Stimulated activated CD8-positive, alpha-beta memory T cell treated with anti-CD3 and anti-CD28 coated beads, Interleukin-12 subunit alpha, Interleukin-12 subunit beta, amount 100 ng/mL, for 1 hour (primary cell): ENCODE data around the gene ST8SIA2.

ENCODE experiments used
- DNase-seq: peaks from one replicate; pipeline ENCODE4 v3.0.0-alpha.2; 2020; ENCODE audit warnings: low read depth

Gene ST8SIA2

DNA sequence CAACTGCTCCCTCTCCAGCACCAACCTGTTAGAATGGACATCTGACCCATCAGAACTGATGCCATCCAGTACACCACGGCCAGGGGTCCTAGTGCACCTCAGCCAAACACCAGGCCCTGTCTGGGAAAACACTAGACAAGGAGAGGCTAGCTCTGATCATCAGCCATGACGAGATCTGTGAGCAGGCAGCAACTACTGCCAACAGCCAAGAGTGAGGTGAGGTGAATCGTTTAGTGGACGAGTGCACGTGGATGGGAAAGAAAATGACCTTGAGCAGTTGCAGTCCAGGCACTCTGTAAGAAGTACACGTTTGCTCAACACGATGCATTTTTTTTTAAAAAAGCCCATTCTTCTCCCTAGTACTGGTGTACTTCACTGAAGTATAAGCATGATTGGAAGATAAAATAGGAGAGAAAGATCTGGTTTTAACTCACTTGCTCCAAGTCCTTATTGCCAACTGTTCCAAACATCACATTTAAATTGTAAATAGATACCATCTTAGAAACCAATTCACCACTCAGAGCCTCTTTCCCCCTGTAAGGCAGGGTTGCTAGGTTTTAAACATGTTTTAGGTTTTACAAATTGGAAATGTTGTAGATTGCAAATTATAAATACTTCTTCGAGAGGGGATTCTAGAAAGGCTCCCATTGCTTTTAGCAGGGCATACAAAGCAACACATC lies 5.7 kb downstream of the ST8SIA2 start:
- DNase-seq, result no peak

DNA sequence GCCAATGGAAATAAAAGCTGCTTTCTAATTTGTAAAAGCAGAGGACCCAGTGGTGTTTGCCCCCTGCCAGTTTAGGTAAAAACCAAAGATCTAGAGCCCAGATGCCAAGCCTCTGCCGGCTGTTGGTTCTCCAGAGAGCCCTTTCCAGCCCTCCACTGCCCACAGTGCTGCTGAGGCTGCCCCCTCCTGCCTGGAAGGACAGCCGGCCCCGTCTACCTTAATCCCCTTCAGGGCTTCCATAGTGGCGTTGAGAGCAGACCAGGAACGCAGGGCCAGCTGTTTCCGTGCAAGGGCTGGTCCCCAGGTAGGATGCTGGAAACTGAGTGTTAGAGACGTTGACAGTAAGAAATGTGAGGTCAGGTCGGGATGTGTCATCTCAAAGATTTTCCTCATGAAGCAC lies 6.9 kb downstream of the ST8SIA2 start:
- no peak for DNase-seq

DNA sequence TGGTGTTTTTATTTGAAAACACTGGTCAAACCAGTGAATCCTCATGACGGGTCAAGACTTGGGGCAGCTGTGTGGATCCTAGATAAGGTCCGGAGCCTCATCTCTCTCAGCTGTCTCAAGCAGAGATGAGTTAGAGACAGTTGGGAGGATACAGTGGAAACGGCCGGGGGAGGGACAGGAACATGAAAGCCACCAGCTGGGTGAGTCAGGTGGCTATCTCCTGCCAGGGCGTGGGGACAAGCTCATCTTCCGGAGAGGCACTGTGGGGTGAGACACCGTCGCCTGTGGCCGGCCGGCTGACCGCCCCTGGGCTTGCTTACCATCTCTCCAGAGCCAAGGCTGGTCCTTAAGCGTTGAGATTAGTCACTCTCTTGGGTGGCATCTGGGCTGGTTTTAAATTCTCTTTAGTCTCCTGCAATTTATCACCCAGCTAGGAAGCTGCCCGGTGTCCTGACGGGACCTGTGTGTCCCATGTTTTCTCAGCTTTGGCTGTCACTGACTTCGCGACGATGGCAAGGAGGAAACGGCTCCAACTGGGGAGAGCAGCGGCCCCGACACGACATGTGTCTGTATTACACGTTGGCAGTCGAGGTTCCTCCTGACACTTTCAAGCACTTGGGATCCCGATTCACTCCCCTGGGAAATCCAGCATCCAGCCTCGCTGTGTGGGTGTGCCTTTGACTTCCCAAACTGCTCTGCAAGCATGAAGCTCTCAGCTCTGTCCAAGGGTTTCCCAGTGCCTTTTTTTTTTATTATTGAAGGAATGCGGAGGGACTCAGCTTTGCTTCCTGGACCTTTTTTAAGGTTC lies 7.5 kb downstream of the ST8SIA2 start:
- DNase-seq, result no peak

DNA sequence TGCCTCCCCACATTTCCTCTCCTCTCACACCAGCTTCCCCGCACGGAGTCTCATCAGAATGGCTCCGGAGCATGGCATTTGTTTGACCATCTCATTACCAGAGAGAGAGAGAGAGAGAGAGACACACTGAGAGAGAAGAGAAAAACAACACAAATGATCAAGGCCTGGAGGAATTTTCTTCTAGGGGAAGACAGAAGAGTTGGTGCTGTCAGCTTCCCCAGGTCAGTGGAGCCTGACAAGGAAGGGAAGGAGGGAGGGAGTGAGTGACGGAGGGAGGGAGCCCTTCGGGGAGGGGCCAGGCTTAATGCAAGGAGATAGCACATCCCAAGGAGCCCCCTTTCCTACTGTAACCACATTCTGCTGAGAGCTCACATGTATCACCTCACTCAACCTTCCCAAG lies 9.1 kb downstream of the ST8SIA2 start:
- no peak for DNase-seq

DNA sequence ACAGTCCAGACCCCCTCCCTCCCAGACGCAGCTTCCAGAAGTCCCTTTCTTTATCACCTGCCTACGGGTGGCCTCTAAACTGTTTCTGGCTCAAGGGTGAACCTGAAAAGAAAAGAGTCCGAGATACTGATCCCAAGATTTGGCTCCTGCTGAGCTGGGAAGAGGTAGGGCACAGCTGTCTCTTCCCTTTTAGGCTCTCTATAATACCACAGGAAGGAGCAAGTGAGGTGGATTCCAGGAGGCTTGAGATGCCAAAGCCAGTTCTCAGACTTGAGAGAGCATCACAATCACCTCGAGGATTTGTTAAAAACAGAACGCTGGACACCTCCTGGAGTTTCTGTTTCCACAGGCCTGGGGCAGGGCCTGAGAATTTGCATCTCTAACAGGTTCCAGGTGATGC lies 12.3 kb downstream of the ST8SIA2 start:
- no peak for DNase-seq

DNA sequence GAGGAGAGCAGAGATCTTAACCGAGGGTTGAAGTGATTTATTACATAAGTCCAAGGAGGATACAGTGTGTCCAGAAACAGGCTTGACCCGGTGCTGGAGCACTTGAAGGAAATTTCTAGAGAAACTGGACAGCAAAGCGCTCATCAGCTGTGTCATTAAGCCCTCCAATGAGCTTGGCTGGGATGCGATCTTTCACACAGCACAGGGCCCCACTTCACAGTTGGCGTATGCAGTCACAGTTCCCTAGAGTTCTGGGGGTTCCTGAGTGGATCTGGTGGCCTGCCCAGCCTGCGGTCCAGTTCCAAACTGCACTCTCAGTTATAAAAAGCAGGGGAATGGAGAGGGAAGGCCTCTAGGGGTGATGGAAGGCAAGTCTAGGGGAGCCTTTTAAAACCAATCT lies 13.6 kb downstream of the ST8SIA2 start:
- no peak for DNase-seq

DNA sequence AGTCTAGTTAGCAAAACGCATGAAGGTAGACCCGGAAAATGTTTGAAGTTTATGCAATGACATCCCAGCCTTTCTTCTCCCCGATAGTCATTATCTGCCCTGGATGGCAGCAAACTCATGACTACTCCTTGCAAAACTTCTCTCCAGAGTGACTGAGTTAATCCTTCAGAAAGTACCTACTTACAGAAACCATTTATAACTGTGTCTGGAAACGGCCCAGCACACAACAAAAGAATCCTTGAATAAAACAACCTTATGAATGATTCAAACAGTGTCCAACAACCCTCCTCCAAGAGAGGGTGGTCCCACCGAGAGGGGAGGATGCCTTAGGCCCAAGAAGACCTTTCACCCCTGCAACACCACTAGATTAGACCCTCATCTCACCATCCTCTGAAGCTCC lies 14.2 kb downstream of the ST8SIA2 start:
- DNase-seq, result no peak

DNA sequence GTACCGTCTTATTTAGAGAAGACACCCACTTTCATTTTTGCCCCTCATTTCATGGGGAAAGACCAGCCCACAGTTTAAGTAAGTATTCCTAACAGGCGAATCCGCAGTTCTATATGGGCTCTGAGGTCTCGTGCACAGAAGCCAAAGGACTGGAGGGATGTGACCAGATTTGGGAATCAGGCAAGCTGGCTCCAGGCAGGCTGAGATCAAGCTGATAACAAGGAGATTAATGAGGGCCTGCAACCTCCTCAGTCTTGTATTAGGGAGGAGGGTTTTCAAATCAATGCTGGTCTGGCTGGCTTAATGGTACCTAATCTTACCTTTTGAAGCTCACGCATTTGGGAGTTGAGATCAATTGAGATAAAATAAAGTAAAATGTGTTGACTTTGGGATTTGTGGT lies 15.3 kb downstream of the ST8SIA2 start:
- DNase-seq, result no peak

DNA sequence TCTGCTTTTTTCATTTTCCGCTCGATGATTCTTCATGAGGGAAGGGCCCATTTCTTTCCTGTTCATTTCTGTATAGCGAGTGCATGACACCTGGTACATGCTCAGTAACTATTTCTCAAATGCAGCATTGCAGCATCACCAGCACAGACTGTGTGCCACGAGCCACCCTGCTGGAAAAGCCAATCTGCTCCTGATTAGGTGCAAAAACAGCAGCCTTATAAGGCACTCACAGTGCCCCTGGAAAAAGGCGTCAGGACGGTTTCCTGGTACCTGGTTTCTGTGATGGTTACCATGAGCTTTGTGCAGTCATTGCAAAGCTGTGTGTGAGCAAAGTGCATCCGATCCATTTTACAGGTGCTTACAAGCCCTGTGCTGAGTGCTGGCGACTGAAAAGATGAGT lies 15.8 kb downstream of the ST8SIA2 start:
- DNase-seq, result no peak

DNA sequence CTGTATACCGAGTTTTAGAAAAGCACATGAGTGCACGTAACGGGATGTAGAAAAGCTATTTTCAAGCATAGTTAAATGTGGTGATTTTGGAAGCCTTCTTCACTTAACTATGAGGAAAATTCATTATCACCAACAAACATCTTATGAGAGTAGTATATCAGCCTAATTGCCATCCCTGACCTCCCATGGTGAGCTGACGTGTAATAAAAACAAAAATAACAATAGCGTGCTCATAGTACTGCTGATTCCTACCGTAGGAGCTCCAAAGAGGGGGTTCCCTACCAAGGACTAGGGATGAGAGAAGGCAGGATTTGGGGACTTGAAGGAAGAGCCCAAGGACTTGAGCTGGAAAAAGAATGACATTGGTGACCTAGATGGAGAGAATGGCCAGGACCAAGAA lies 16.9 kb downstream of the ST8SIA2 start:
- no peak for DNase-seq

DNA sequence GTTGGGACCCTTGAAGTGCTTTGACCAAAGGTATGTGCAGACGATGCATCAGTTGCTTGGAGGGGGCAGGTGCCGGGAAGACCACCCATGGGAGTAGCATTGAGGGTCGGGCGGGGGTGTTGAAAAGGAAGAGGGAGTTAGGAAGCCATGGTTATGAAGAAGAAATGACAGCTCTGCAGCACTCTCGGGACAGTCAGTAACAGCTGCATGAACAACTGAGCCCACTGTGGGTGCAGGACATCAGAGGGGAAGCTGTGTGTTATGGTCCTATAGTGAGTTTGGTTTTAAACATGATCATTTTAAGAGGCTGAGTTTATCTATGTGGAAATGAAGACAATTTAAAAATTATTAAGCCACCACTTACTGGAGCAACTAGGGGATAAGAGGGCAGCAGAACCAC lies 17.6 kb downstream of the ST8SIA2 start:
- no peak for DNase-seq

DNA sequence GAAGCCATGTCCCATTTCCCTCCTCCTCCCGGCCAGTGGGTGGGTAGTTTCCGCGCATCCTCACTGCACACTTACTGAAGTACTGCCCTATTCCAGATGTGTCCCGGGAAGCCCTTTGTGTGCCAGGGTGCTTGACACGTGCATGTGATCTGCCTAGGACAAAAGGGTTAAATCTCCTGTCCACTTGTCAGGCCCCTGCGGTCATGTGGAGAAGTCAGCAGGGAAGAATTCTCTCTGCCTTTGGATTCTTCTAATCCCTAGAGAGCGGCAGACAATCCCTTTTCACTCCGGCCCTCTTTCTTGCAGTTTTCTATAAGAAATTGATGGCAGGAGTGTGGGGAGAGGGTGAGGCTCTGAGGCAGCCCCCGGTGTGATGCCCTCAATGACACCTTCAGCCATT lies 19.8 kb downstream of the ST8SIA2 start:
- DNase-seq, result no peak

DNA sequence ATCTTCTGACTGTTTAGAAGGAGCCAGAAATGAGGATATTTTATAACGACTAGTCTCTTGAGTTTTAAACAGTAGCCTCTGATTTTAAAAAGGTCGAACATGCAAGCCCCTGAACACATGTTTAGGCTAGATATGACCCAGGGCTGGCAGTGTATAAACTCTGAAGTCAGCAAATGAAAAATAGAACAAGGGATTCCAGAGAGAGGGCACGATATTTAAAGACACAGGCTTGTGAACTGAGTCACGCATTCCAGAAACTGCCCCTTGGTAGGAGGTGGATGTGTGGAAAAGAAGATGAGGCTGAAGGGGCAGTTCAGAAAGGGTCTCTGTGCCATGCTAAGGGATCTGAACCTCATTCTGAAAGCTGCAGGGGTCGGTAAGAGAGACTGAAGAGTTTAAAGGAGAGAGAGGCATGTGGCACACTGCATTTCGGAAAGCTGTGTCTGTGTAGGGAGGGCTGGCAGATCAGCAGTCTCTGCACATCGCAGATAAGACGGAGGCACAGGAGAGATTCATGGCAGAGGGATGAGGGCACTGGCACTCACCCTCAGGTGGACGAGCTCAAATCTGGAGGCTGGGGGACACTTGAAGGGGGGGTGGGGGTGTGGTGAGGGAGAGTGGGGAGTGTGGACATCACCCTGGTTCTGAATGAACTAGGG lies 22.1 kb downstream of the ST8SIA2 start:
- no peak for DNase-seq

DNA sequence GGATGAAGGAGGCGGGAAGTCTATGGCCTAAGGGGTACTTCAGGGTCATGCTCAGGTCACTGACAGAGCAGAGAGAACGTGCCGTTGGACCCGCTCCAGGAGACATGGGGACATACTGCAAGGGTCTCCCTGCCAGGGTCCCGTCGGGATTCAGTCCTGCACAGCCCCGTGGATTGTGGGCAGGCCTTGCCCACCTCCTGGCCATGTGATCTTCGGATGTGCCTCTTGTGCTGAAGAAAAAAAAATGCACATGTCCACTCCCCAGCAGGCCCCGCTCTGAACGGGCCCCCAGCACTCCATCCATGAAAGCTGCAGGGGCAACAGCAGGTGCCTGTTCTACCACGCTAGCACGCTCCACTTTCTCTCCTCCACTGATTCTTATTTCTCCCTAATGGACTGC lies 22.9 kb downstream of the ST8SIA2 start:
- DNase-seq, result no peak

DNA sequence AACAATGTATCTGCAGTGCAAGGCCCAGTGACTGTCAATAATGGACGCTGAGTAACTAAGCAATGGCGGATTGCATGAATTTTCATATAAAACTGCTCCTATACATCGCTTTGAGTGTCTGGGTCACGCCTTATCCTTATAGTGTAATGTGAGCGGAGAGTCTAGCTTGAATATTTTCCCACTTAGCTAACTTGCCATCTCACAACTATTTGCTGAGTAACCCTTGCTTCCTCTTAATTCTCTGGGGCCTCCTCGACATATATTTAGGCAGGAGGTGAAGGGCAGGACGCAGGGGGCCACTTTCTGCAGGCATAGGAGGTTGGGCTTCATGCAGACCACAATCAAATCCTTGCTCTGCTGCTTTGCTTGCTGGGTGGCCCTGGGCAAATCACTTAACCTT lies 24.0 kb downstream of the ST8SIA2 start:
- DNase-seq, result no peak

DNA sequence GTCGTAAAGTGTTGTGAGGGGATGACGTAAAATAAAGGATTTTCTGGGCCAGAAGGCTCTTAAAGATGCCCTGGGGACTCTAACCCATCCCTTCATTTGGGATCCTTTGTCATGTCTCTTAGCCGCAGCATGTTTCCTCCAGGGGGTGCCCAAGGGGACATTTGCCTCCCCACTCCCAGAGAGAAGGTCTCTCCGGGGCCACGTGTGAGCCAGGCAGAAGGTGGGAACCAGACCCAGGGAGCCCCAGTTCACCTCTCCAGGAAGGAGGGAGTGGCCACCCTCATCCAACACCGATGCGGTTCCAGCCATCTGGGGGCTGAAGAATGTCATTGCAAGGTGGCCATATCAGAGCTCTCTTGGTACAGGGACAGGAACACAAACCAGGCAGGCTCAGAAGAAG lies 25.2 kb downstream of the ST8SIA2 start:
- no peak for DNase-seq

DNA sequence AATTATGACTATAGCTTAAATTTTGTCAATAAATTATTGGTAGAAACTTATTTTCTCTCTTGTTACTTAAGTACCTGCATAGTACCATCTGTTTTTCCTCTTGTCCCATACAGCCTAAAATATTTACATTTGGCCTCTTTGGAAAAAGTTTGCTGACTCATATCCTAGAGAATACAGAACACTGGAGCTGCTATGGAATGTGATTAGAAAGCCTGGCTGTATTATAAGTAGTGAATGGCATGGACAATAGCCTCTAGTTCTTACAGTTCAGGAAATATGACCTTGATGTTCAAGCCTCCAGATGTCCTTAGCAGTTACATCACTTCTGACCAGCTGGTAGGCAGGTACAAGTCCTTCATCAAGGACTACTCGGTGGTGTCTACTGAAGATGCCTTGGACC lies 28.3 kb downstream of the ST8SIA2 start:
- no peak for DNase-seq

DNA sequence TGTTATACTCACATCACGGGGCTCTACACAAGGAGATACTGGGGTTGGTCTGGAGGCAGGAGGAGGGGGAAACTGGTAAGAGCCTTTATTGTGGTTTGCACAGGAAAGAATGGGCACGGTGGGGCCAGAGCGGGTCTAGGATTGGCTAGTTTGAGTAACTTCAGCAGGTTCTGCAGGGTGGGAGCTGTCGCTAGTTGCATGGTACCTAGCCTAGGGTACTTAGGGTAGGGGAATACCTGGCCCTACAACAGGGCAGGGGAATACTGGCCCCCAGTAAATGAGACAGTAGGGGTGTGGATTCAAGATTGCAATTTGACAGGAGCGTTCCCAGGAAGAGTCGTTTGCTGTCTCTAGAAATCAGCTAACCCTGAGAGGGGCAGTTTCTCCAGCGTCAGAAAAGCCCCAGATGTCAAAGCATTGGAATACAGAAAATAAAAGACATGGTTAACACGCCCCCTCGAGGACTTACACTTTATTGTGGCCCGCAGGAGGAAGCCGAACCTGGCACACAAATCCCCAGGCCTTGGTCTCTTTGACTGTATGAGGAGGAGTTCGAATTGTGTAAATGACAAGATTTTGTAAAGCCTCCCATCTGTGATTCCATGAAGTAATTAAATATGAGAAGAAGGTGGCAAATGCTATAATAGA lies 32.0 kb downstream of the ST8SIA2 start:
- no peak for DNase-seq

DNA sequence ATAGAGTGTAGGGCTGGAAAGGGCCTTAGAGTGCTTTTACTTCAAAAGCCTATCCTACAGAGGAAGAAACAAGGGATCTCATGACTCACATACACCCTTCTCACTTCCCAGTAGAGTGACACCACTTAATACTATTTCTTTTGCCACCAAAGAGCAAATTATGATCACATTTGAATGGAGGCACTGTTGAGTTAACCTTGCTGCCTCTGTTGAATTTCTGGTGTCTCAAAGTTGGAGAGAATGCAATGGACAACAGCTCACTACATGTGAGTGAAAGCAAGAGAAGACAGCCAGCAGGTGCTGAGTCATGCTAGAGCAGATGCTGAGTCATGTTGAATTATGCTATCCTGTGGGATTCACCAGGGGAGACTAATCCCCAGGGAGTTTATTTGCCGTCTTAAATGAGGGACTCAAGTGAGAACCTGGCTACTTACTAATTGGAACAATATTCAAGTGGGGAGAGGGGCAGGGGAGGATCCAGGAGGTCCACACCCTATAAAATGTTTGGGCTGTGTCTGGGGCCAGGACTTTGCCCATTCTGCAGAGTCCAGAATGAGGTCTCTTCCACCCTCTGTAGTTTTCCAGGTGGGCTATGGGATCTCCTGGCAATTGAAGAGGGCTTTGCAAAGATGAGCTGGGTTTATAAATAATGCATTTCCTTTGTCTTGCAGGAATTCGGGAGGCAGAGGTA lies 35.8 kb downstream of the ST8SIA2 start:
- DNase-seq, result no peak

DNA sequence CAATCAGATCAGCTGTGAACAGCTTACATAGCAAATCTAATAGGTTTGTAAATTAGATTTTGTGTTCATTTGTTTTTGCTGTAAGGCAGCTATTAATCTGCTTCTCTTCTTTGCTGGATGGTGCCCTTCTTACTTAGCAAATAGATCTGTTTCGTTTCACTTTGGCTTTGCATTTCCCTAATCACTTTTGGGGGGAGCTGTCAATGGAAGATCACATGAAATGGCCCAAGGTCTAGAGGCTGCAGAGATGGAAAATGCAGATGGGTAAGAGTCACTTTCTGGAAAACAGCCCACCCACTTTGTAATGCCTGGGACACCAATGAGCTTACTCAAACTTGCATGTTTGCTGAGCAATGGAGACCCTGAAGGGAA lies 36.4 kb downstream of the ST8SIA2 start:
- DNase-seq, result no peak

DNA sequence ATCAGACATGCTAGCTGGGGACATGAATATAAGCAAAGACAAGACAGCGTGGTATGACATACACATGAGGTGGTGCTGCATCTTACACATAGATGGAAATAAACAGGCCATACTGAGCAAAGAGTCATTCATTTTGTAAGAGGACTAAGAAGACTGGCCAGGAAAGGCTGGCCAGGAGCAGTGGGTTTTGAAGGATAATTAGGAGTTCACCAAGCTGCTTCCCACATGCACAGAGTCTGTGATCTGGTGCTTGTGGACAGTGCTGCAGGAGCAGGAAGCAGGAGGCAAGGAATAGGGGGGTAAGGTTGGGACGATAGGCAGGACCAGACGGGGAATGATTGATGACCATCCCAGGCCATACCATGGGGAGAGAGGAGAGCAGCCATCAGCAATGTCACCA lies 41.5 kb downstream of the ST8SIA2 start:
- DNase-seq, result no peak

DNA sequence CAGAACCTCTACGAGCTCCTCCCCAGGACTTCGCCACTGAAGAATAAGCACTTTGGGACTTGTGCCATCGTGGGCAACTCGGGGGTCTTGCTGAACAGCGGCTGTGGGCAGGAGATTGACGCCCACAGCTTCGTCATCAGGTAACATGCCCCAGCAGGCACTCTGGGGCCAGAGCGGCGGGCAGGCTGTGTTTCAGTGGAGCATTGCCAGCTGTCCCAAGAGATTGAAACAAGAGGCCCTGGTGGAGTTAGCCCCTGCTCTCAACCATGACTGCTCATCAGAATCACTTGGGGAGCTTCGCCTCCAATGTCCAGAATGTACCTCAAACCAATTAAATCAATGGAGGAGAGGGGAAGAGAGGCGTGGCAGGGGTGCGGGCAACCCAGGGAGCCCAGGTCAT lies 44.8 kb downstream of the ST8SIA2 start:
- DNase-seq, result no peak
